ENCODE results near the gene FGFRL1. TPM values are rescaled to one million over a fixed set of nuclear protein-coding genes. Genes with fewer than 3 reads are reported as not detected.

The FGFRL1 gene
- total RNA-seq, 1 donor from 2014 or later, result 70.4 TPM

DNA sequence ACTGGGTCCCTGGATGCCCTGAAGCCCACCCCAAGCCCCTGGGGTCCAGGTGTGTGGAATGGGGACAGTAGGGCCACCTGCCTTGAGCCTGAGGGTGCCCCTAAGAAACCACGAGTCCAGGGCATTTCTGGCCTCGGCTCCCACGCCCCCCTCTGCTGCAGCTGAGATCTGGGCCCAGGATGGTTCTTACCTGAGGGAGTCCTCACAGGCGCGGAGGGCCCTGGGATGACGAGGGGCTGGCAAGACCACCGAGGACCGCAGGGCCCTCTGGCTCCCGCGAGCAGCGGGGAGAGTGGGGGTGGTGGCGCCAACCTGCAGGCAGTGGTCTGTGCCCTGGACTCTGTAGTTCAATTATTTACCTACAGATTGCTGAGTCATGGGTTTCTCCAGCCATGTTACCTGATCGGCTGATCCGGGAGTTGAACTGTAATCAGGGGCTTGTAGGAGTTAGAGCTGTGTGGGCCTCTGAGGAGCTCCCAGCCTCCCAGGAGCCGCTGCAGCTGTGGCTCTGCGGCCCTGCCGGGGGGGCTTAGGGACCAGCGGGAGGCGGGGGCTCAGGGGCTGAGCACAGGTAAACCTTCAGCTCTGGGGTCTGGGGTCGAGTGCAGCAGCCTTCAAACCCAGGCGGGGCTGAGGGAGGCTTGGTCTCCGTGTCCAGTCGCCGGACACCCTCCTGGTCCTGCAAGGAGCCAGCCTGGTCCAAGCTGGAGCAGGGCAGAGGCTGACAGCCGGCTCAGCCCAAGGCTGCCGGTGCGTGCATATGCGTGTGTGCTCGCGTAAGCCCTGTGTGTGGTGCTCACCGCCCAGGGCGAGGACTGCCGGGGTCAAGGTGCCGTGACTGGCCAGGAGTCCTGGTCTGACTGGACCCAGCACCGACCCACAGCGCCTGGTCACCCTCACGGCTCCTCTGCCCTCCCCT lies 18.1 kb upstream of the FGFRL1 start, which contains the start of gene SLC26A1:
Gene SLC26A1 (minus strand): TSS at position 294 of the 919 bp plus-strand sequence. CDS start 1,701 bp downstream, outside the sequence.
- no peak within 1 kb of the TSS for H3K4me3 Mint-ChIP-seq (ENCODE audit: unreplicated experiment)
- TF ChIP-seq, protein P1, sequence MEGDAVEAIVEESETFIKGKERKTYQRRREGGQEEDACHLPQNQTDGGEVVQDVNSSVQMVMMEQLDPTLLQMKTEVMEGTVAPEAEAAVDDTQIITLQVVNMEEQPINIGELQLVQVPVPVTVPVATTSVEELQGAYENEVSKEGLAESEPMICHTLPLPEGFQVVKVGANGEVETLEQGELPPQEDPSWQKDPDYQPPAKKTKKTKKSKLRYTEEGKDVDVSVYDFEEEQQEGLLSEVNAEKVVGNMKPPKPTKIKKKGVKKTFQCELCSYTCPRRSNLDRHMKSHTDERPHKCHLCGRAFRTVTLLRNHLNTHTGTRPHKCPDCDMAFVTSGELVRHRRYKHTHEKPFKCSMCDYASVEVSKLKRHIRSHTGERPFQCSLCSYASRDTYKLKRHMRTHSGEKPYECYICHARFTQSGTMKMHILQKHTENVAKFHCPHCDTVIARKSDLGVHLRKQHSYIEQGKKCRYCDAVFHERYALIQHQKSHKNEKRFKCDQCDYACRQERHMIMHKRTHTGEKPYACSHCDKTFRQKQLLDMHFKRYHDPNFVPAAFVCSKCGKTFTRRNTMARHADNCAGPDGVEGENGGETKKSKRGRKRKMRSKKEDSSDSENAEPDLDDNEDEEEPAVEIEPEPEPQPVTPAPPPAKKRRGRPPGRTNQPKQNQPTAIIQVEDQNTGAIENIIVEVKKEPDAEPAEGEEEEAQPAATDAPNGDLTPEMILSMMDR (IDR thresholded peaks at IDR 0.05), result no peak
- peaks cover 10% of the 10 kb centered on the region for H3K4me1 Mint-ChIP-seq (ENCODE audit: low read depth)
- no peaks in the 10 kb centered on the region for H3K9me3 Mint-ChIP-seq (ENCODE audit: low read depth)
- no peaks in the 10 kb centered on the region for H3K27me3 Mint-ChIP-seq (ENCODE audit: low read depth)
- no peak for DNase-seq (ENCODE audit: low spot score)
- H3K27ac Mint-ChIP-seq (ENCODE audit: unreplicated experiment), result no peak within 1 kb of the TSS
- peaks cover 1% of the 10 kb centered on the region for H3K36me3 Mint-ChIP-seq (ENCODE audit: low read depth)

- peaks cover 10% of the 10 kb centered on the region for H3K4me1 Mint-ChIP-seq (ENCODE audit: low read depth)
- no peaks in the 10 kb centered on the region for H3K9me3 Mint-ChIP-seq (ENCODE audit: low read depth)
- H3K4me3 Mint-ChIP-seq (ENCODE audit: unreplicated experiment), result no peak overlapping the region
- peaks cover 2% of the 10 kb centered on the region for H3K27me3 Mint-ChIP-seq (ENCODE audit: low read depth)
- no peak for DNase-seq (ENCODE audit: low spot score)
- no peaks in the 10 kb centered on the region for H3K36me3 Mint-ChIP-seq (ENCODE audit: low read depth)
- H3K27ac Mint-ChIP-seq (ENCODE audit: unreplicated experiment), result no peak overlapping the region
- TF ChIP-seq, protein P1 (IDR thresholded peaks at IDR 0.05), result no peak
These were observed 16.0 kb upstream of the FGFRL1 start for GRCh38 chr4:995311-996026.

- no peak for DNase-seq (ENCODE audit: low spot score)
- Mint-ChIP-seq H3K27me3 (ENCODE audit: low read depth) (peaks cover 4% of the 10 kb centered on the region), H3K36me3 (ENCODE audit: low read depth) (no peaks in the 10 kb centered on the region), H3K27ac (ENCODE audit: unreplicated experiment) (no peak overlapping the region), H3K4me1 (ENCODE audit: low read depth) (peaks cover 10% of the 10 kb centered on the region), H3K9me3 (ENCODE audit: low read depth) (no peaks in the 10 kb centered on the region), H3K4me3 (ENCODE audit: unreplicated experiment) (no peak overlapping the region)
- TF ChIP-seq, protein P1 (IDR thresholded peaks at IDR 0.05), result no peak
These were observed 15.1 kb upstream of the FGFRL1 start for GRCh38 chr4:996030-996996.

- H3K36me3 Mint-ChIP-seq (ENCODE audit: low read depth), result no peaks in the 10 kb centered on the region
- TF ChIP-seq, protein P1 (IDR thresholded peaks at IDR 0.05), result no peak
- no peak for DNase-seq (ENCODE audit: low spot score)
- no peaks in the 10 kb centered on the region for H3K9me3 Mint-ChIP-seq (ENCODE audit: low read depth)
- peaks cover 4% of the 10 kb centered on the region for H3K27me3 Mint-ChIP-seq (ENCODE audit: low read depth)
- peaks cover 10% of the 10 kb centered on the region for H3K4me1 Mint-ChIP-seq (ENCODE audit: low read depth)
- no peak overlapping the region for H3K27ac Mint-ChIP-seq (ENCODE audit: unreplicated experiment)
- peak overlapping the region; percentile 50 for H3K4me3 Mint-ChIP-seq (ENCODE audit: unreplicated experiment)
These were observed 14.4 kb upstream of the FGFRL1 start for GRCh38 chr4:996997-997374.
